GM23338 (cell line): ENCODE results near the gene IL18R1. TPM values are rescaled to one million over a fixed set of nuclear protein-coding genes. Genes with fewer than 3 reads are reported as not detected.

Experiments
- ATAC-seq: fragments of 200-7000 bp; cut with Tn5 transposase; 3 replicates; pipeline ENCODE4 v1.9.1; 2020
- DNase-seq: peaks from one replicate; pipeline ENCODE4 v3.0.0-alpha.2; 2015; ENCODE audit warnings: low spot score
- H2AFZ ChIP-seq: fragments of 200-600 bp; sonication (generic); 2 replicates; pipeline ENCODE4 v1.8.0; 2016; ENCODE audit warnings: antibody characterized with exemption, mild to moderate bottlenecking, moderate library complexity
- H3F3A ChIP-seq: fragments of 200-600 bp; sonication (generic); replicated peaks from 2 replicates; pipeline ENCODE4 v1.8.0; 2017; ENCODE audit warnings: antibody characterized with exemption, mixed run types, low read depth
- H3K27ac ChIP-seq: fragments of 200-600 bp; sonication (generic); 2 replicates; pipeline ENCODE4 v1.6.1; 2016; ENCODE audit warnings: low read depth
- H3K27me3 ChIP-seq: fragments of 200-600 bp; sonication (generic); 2 replicates; pipeline ENCODE4 v1.8.0; 2016; ENCODE audit warnings: mild to moderate bottlenecking, mixed run types, moderate library complexity; ENCODE audit not compliant: insufficient read depth
- H3K36me3 ChIP-seq: fragments of 200-600 bp; sonication (generic); 2 replicates; pipeline ENCODE4 v1.8.0; 2016; ENCODE audit warnings: mild to moderate bottlenecking; ENCODE audit not compliant: insufficient read depth
- H3K4me1 ChIP-seq: fragments of 200-600 bp; sonication (generic); 2 replicates; pipeline ENCODE4 v1.8.0; 2016; ENCODE audit warnings: mild to moderate bottlenecking, moderate library complexity; ENCODE audit not compliant: insufficient read depth
- H3K4me2 ChIP-seq: fragments of 200-600 bp; sonication (generic); 2 replicates; pipeline ENCODE4 v1.7.1; 2017; ENCODE audit warnings: mixed run types
- H3K4me3 ChIP-seq: fragments of 200-600 bp; sonication (generic); 2 replicates; pipeline ENCODE4 v1.6.1; 2016; ENCODE audit warnings: mixed run types
- H3K79me2 ChIP-seq: fragments of 200-600 bp; sonication (generic); replicated peaks from 2 replicates; pipeline ENCODE4 v1.8.0; 2017; ENCODE audit warnings: mild to moderate bottlenecking; ENCODE audit not compliant: insufficient read depth
- H3K9me2 ChIP-seq: fragments of 200-600 bp; sonication (generic); 2 replicates; pipeline ENCODE4 v1.8.0; 2017; ENCODE audit not compliant: insufficient read depth
- H4K20me1 ChIP-seq: fragments of 200-600 bp; sonication (generic); replicated peaks from 2 replicates; pipeline ENCODE4 v1.8.0; 2017; ENCODE audit warnings: mild to moderate bottlenecking; ENCODE audit not compliant: insufficient read depth
- H3K27ac Mint-ChIP-seq: 2 replicates; pipeline ENCODE4 v1.8.0; 2020; ENCODE audit warnings: inconsistent platforms, mild to moderate bottlenecking, moderate library complexity, mixed read lengths
- H3K27me3 Mint-ChIP-seq: 3 replicates; pipeline ENCODE4 v1.8.0; 2022; ENCODE audit warnings: low read depth, mild to moderate bottlenecking, moderate library complexity, mixed read lengths, inconsistent platforms; ENCODE audit not compliant: insufficient read depth, poor library complexity
- H3K36me3 Mint-ChIP-seq: 3 replicates; pipeline ENCODE4 v1.8.0; 2021; ENCODE audit warnings: low read depth, mild to moderate bottlenecking, inconsistent platforms, moderate library complexity, mixed read lengths
- H3K4me1 Mint-ChIP-seq: 3 replicates; pipeline ENCODE4 v1.8.0; 2020; ENCODE audit warnings: mild to moderate bottlenecking, inconsistent platforms, mixed read lengths
- H3K4me3 Mint-ChIP-seq: 3 replicates; pipeline ENCODE4 v1.8.0; 2021; ENCODE audit warnings: moderate library complexity, mild to moderate bottlenecking, inconsistent platforms, mixed read lengths
- H3K9me3 Mint-ChIP-seq: 3 replicates; pipeline ENCODE4 v1.8.0; 2020; ENCODE audit warnings: moderate library complexity, mild to moderate bottlenecking, inconsistent platforms, mixed read lengths
- CREB1 ChIP-seq: fragments of 250-450 bp; sonication (Bioruptor Pico); IDR thresholded peaks from 2 replicates; pipeline ENCODE4 v1.5.0; 2020; ENCODE audit warnings: low read depth, mild to moderate bottlenecking, moderate library complexity
- CTCF ChIP-seq, 2 experiments: fragments of 200-600 bp in 1 of 2; sonication (generic) in 1 of 2; conservative IDR thresholded peaks; 2 replicates each; pipeline versions ENCODE4 v1.5.1 to v1.6.1; 2016 to 2017; ENCODE audit warnings: antibody characterized with exemption in 2 of 2, low read depth in 2 of 2, mild to moderate bottlenecking in 2 of 2, moderate library complexity in 1 of 2
- ETS1 ChIP-seq: IDR thresholded peaks from 2 replicates; pipeline ENCODE4 v1.6.1; 2016; ENCODE audit warnings: antibody characterized with exemption
- EZH2 ChIP-seq: fragments of 200-600 bp; sonication (generic); IDR thresholded peaks from one replicate; pipeline ENCODE4 v1.8.0; 2017; ENCODE audit warnings: antibody characterized with exemption, mild to moderate bottlenecking, low read depth; ENCODE audit not compliant: unreplicated experiment
- EZH2phosphoT487 ChIP-seq: fragments of 200-600 bp; sonication (generic); IDR thresholded peaks from one replicate; pipeline ENCODE4 v1.8.1; 2018; ENCODE audit warnings: antibody characterized with exemption; ENCODE audit not compliant: unreplicated experiment
- NANOG ChIP-seq: IDR thresholded peaks from 2 replicates; pipeline ENCODE4 v1.6.1; 2016; ENCODE audit warnings: antibody characterized with exemption, borderline replicate concordance
- STAT1 ChIP-seq: IDR thresholded peaks from one replicate; pipeline ENCODE4 v1.6.1; 2016; ENCODE audit warnings: antibody characterized with exemption; ENCODE audit not compliant: unreplicated experiment
- ZNF114 ChIP-seq: fragments of 250-450 bp; sonication (Bioruptor Pico); IDR thresholded peaks from 2 replicates; pipeline ENCODE4 v1.5.0; 2020; ENCODE audit warnings: mild to moderate bottlenecking, moderate library complexity
- polyA plus RNA-seq: library from polyadenylated mRNA; unstranded; fragments of >200 nt; fragmentation: Nextera tagmentation; extraction: Ambion mirVana; gene quantifications from 2 replicates; pipeline ENCODE4 v1.2.1, GENCODE V29; 2016
- total RNA-seq: library from RNA; depleted of rRNA; stranded (reverse); fragments of >200 nt; shearing (Covaris generic); gene quantifications from 2 replicates; pipeline ENCODE4 v1.2.3, GENCODE V29; 2014
- TF ChIP-seq, protein P1 (sequence below): IDR thresholded peaks from one replicate; pipeline ENCODE4 v1.6.1; 2018; ENCODE audit warnings: antibody characterized with exemption; ENCODE audit not compliant: unreplicated experiment

Gene IL18R1
- total and polyA plus RNA-seq, 2 experiments from 2014 or later: 0.17 to 0.39 TPM

DNA sequence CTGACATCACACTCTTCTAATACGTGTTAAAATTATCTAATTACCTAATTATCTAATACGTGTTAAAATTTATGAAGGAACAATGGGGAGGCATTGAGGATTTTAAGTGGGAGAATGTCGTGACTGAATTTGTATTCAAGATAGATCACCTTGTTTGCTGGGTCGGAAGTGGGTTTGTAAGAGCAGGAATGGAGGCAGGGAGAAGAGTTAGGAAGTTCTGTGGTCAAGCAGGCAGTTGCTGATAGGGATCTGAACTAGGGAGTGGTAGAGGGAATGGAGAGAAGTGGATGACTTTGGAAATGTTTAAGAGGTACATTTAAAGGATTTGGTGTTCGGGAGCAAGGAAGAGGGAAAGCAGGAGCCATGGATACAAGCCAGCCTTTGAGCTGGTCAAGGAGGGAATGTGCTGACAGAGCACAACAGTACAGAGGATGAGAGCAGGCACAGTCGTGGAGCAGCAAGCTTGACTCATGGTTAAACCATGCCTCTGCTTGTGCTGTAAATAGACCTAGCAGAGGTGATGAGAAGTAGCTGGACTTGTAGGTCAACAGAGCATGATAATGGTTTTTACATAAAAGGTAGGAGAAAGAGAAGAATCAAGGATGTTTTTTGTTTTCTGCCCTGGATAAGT, 83.6 kb downstream of the IL18R1 start:
- Histone ChIP-seq H3K4me3 (no peak overlapping the region), H3K4me2 (no peak overlapping the region), H2AFZ (no peak overlapping the region), H3K27me3 (no peaks in the 10 kb centered on the region), H3F3A (no peaks in the 10 kb centered on the region), H3K9me2 (0 out of 2 replicates have a peak, but pooled peaks cover 5% of the 10 kb centered on the region), H3K36me3 (no peaks in the 10 kb centered on the region), H3K4me1 (no peaks in the 10 kb centered on the region), H4K20me1 (no peaks in the 10 kb centered on the region), H3K79me2 (no peaks in the 10 kb centered on the region), H3K27ac (no peak overlapping the region)
- Mint-ChIP-seq H3K9me3 (no peaks in the 10 kb centered on the region; the same call in 2 of the 3 replicates), H3K27ac (no peak overlapping the region), H3K27me3 (peaks cover 2% of the 10 kb centered on the region), H3K4me3 (no peak overlapping the region), H3K4me1 (no peaks in the 10 kb centered on the region), H3K36me3 (no peaks in the 10 kb centered on the region)
- TF ChIP-seq STAT1 (no peak), EZH2phosphoT487 (no peak), ZNF114 (no peak), CREB1 (no peak), ETS1 (no peak)
- TF ChIP-seq, protein P1, sequence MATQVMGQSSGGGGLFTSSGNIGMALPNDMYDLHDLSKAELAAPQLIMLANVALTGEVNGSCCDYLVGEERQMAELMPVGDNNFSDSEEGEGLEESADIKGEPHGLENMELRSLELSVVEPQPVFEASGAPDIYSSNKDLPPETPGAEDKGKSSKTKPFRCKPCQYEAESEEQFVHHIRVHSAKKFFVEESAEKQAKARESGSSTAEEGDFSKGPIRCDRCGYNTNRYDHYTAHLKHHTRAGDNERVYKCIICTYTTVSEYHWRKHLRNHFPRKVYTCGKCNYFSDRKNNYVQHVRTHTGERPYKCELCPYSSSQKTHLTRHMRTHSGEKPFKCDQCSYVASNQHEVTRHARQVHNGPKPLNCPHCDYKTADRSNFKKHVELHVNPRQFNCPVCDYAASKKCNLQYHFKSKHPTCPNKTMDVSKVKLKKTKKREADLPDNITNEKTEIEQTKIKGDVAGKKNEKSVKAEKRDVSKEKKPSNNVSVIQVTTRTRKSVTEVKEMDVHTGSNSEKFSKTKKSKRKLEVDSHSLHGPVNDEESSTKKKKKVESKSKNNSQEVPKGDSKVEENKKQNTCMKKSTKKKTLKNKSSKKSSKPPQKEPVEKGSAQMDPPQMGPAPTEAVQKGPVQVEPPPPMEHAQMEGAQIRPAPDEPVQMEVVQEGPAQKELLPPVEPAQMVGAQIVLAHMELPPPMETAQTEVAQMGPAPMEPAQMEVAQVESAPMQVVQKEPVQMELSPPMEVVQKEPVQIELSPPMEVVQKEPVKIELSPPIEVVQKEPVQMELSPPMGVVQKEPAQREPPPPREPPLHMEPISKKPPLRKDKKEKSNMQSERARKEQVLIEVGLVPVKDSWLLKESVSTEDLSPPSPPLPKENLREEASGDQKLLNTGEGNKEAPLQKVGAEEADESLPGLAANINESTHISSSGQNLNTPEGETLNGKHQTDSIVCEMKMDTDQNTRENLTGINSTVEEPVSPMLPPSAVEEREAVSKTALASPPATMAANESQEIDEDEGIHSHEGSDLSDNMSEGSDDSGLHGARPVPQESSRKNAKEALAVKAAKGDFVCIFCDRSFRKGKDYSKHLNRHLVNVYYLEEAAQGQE: no peak
- no peak for DNase-seq
- ATAC-seq: no peak

GRCh38 chr2:102442967-102443828, 87.6 kb downstream of the IL18R1 start:
- H3K9me2 ChIP-seq: 0 out of 2 replicates have a peak, but pooled peaks cover 5% of the 10 kb centered on the region
- no peaks in the 10 kb centered on the region for H3K36me3 ChIP-seq
- peak; percentile 68 for DNase-seq
- no peaks in the 10 kb centered on the region for H3K27me3 ChIP-seq
- H3K9me3 Mint-ChIP-seq: no peaks in the 10 kb centered on the region; the same call in 2 of the 3 replicates
- no peak overlapping the region for H3K27ac Mint-ChIP-seq
- no peaks in the 10 kb centered on the region for H3K36me3 Mint-ChIP-seq
- H3K4me3 Mint-ChIP-seq: no peak overlapping the region
- H3K79me2 ChIP-seq: no peaks in the 10 kb centered on the region
- ATAC-seq: peak; percentile 67
- TF ChIP-seq EZH2 (no peak), CTCF (conservative IDR thresholded peaks at IDR 0.05; ENCODE audit: low read depth in 2 of 2) (peak; percentile 63 to 77), NANOG (no peak)
- no peak overlapping the region for H3K4me2 ChIP-seq
- H3K4me3 ChIP-seq: no peak overlapping the region
- H3K4me1 Mint-ChIP-seq: no peaks in the 10 kb centered on the region
- H4K20me1 ChIP-seq: no peaks in the 10 kb centered on the region
- H3K27ac ChIP-seq: no peak overlapping the region
- no peaks in the 10 kb centered on the region for H3K27me3 Mint-ChIP-seq
- no peaks in the 10 kb centered on the region for H3K4me1 ChIP-seq
- H2AFZ ChIP-seq: peak overlapping the region; percentile 28; the same call in 1 of the 2 replicates
- no peaks in the 10 kb centered on the region for H3F3A ChIP-seq
